Neural progenitor cell (in vitro differentiated cells): Measurements from ENCODE around the gene DBI. TPM values are rescaled to one million over a fixed set of nuclear protein-coding genes. Genes with fewer than 3 reads are reported as not detected.

Experiments used
- DNase-seq: peaks from one replicate; pipeline ENCODE4 v3.0.0-alpha.2; 2016; ENCODE audit warnings: low spot score
- H2AFZ ChIP-seq: fragments of 200-600 bp; sonication (generic); replicated peaks from 2 replicates; pipeline ENCODE4 v1.6.1; 2016; ENCODE audit warnings: antibody characterized with exemption
- H3F3A ChIP-seq: fragments of 200-600 bp; sonication (generic); 2 replicates; pipeline ENCODE4 v1.6.1; 2016; ENCODE audit warnings: antibody characterized with exemption, low read depth
- H3K27ac ChIP-seq: fragments of 200-600 bp; sonication (generic); 2 replicates; pipeline ENCODE4 v1.5.1; 2016; ENCODE audit warnings: mild to moderate bottlenecking
- H3K27me3 ChIP-seq: fragments of 200-600 bp; sonication (generic); 2 replicates; pipeline ENCODE4 v1.6.1; 2016; ENCODE audit warnings: mild to moderate bottlenecking, moderate library complexity
- H3K36me3 ChIP-seq: fragments of 200-600 bp; sonication (generic); 2 replicates; pipeline ENCODE4 v1.5.1; 2016
- H3K4me1 ChIP-seq: fragments of 200-600 bp; sonication (generic); 2 replicates; pipeline ENCODE4 v1.6.1; 2016; ENCODE audit warnings: mixed run types
- H3K4me2 ChIP-seq: fragments of 200-600 bp; sonication (generic); 2 replicates; pipeline ENCODE4 v1.6.1; 2016
- H3K4me3 ChIP-seq: fragments of 200-600 bp; sonication (generic); 2 replicates; pipeline ENCODE4 v1.5.1; 2016
- H3K79me2 ChIP-seq: fragments of 200-600 bp; sonication (generic); 2 replicates; pipeline ENCODE4 v1.6.1; 2016; ENCODE audit warnings: low read depth
- H3K9ac ChIP-seq: fragments of 200-600 bp; sonication (generic); 2 replicates; pipeline ENCODE4 v1.6.1; 2016
- H3K9me3 ChIP-seq: fragments of 200-600 bp; sonication (generic); 2 replicates; pipeline ENCODE4 v1.5.1; 2016; ENCODE audit warnings: low read depth
- H4K20me1 ChIP-seq: fragments of 200-600 bp; sonication (generic); 2 replicates; pipeline ENCODE4 v1.6.1; 2016; ENCODE audit warnings: low read depth
- H3K27ac Mint-ChIP-seq: 3 replicates; pipeline ENCODE4 v1.8.0; 2021; ENCODE audit warnings: mixed read lengths
- H3K27me3 Mint-ChIP-seq: 2 replicates; pipeline ENCODE4 v1.8.0; 2022; ENCODE audit warnings: low read depth, mild to moderate bottlenecking, inconsistent platforms, moderate library complexity, mixed read lengths; ENCODE audit not compliant: insufficient read depth
- H3K36me3 Mint-ChIP-seq: 3 replicates; pipeline ENCODE4 v1.8.0; 2021; ENCODE audit warnings: mixed read lengths
- H3K4me1 Mint-ChIP-seq: 3 replicates; pipeline ENCODE4 v1.8.0; 2021; ENCODE audit warnings: mixed read lengths
- H3K4me3 Mint-ChIP-seq: 3 replicates; pipeline ENCODE4 v1.8.0; 2021; ENCODE audit warnings: mild to moderate bottlenecking, moderate library complexity, mixed read lengths
- H3K9me3 Mint-ChIP-seq: 3 replicates; pipeline ENCODE4 v1.8.0; 2020; ENCODE audit warnings: mixed read lengths
- EZH2 ChIP-seq: fragments of 200-600 bp; sonication (generic); IDR thresholded peaks from 2 replicates; pipeline ENCODE4 v1.6.1; 2017; ENCODE audit warnings: antibody characterized with exemption, mild to moderate bottlenecking, moderate library complexity
- EZH2phosphoT487 ChIP-seq: fragments of 200-600 bp; sonication (generic); IDR thresholded peaks from 2 replicates; pipeline ENCODE4 v1.6.1; 2017; ENCODE audit warnings: antibody characterized with exemption
- total RNA-seq: library from RNA; depleted of rRNA; stranded (reverse); fragments of >200 nt; gene quantifications from 2 replicates; pipeline ENCODE4 v1.2.3, GENCODE V29; 2015; ENCODE audit warnings: low replicate concordance
- TF ChIP-seq, protein P1 (sequence below): fragments of 200-600 bp; sonication (generic); IDR thresholded peaks from 2 replicates; pipeline ENCODE4 v1.5.1; 2017; ENCODE audit warnings: antibody characterized with exemption, mild to moderate bottlenecking

The DBI gene
- total RNA-seq, 1 donor from 2014 or later, result 238 TPM

DNA sequence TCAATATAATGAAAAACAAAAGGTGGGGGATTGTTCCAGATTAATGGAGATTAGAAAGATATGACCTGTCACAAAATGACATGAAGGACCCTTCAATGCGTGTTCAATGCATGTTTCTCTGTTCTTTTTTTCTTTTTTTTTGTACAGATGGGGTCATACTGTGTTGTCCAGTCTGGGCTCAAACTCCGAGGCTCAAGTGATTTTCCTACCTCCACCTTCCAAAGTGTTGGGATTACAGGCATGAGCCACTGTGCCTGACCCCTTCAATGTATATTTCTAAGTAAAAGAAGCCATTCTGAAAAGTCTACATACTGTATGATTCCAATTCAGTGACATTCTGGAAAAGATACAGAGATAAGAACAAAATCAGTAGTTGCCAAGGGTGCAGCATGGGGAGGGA, 32.9 kb upstream of the DBI start:
- Mint-ChIP-seq H3K9me3 (no peaks in the 10 kb centered on the region), H3K4me3 (no peak overlapping the region), H3K27me3 (peaks cover 3% of the 10 kb centered on the region), H3K4me1 (no peaks in the 10 kb centered on the region), H3K27ac (no peak overlapping the region), H3K36me3 (no peaks in the 10 kb centered on the region)
- Histone ChIP-seq H4K20me1 (no peaks in the 10 kb centered on the region), H3K9ac (no peak overlapping the region), H3K4me1 (peaks cover 8% of the 10 kb centered on the region), H3K27ac (no peak overlapping the region), H2AFZ (no peak overlapping the region), H3K9me3 (no peaks in the 10 kb centered on the region), H3K4me3 (no peak overlapping the region), H3K79me2 (no peaks in the 10 kb centered on the region), H3K4me2 (no peak overlapping the region), H3F3A (no peaks in the 10 kb centered on the region), H3K36me3 (no peaks in the 10 kb centered on the region), H3K27me3 (no peaks in the 10 kb centered on the region)
- DNase-seq, result no peak
- TF ChIP-seq, protein P1, sequence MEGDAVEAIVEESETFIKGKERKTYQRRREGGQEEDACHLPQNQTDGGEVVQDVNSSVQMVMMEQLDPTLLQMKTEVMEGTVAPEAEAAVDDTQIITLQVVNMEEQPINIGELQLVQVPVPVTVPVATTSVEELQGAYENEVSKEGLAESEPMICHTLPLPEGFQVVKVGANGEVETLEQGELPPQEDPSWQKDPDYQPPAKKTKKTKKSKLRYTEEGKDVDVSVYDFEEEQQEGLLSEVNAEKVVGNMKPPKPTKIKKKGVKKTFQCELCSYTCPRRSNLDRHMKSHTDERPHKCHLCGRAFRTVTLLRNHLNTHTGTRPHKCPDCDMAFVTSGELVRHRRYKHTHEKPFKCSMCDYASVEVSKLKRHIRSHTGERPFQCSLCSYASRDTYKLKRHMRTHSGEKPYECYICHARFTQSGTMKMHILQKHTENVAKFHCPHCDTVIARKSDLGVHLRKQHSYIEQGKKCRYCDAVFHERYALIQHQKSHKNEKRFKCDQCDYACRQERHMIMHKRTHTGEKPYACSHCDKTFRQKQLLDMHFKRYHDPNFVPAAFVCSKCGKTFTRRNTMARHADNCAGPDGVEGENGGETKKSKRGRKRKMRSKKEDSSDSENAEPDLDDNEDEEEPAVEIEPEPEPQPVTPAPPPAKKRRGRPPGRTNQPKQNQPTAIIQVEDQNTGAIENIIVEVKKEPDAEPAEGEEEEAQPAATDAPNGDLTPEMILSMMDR, result no peak
- TF ChIP-seq EZH2 (no peak), EZH2phosphoT487 (no peak)

DNA sequence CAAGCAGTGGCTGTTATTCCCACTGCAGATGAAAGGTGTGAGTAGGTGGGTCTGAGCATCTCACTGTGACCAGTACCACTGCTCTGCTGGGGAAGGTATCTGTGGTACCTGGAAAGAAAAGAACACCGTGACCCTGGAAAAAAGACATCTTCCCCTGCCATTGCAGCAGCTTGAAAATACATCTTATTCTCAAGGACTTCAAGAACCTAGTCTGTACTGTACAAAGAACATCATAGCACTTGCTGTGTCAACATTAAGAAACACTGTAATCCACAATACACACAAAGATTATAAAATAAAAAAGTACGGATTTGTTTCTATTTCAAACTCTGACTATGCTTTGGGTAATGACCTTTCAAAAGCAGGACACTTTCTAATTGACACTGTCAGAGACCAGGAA, 29.0 kb upstream of the DBI start:
- Histone ChIP-seq H3K27me3 (no peaks in the 10 kb centered on the region), H3K36me3 (no peaks in the 10 kb centered on the region), H3K4me2 (no peak overlapping the region), H3K9ac (no peak overlapping the region), H3F3A (no peaks in the 10 kb centered on the region), H3K27ac (no peak overlapping the region), H3K9me3 (no peaks in the 10 kb centered on the region), H3K79me2 (no peaks in the 10 kb centered on the region), H3K4me3 (no peak overlapping the region), H2AFZ (no peak overlapping the region), H3K4me1 (peaks cover 8% of the 10 kb centered on the region), H4K20me1 (no peaks in the 10 kb centered on the region)
- H3K4me1 Mint-ChIP-seq, result no peaks in the 10 kb centered on the region
- H3K36me3 Mint-ChIP-seq, result peaks cover 2% of the 10 kb centered on the region
- DNase-seq, result no peak
- no peaks in the 10 kb centered on the region for H3K27me3 Mint-ChIP-seq
- TF ChIP-seq, protein P1, result no peak
- TF ChIP-seq EZH2 (no peak), EZH2phosphoT487 (no peak)
- no peaks in the 10 kb centered on the region for H3K9me3 Mint-ChIP-seq
- H3K27ac Mint-ChIP-seq, result no peak overlapping the region
- no peak overlapping the region for H3K4me3 Mint-ChIP-seq

DNA sequence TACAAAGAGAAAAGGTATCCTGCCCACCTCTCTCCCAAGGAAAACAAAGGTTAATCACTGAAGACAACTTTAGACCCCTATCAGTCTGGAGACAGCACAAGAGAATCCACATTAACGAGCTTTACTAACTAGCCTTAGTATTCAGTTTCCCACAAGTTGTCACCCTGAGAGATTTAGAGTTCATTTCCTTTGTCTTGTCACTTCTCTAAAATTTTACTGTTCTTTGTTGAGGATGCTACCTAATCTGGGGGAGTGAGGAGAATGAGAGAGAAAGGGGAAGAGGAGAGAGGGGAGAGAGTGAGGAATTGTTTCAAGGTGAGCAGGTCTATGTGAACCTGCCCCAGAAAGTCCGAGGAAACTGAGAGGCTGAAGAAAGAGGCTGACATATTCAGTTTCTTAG, 28.5 kb upstream of the DBI start:
- Histone ChIP-seq H2AFZ (no peak overlapping the region), H3K9me3 (no peaks in the 10 kb centered on the region), H3F3A (no peaks in the 10 kb centered on the region), H3K27ac (no peak overlapping the region), H3K27me3 (no peaks in the 10 kb centered on the region), H3K4me1 (peaks cover 8% of the 10 kb centered on the region), H4K20me1 (no peaks in the 10 kb centered on the region), H3K4me3 (no peak overlapping the region), H3K36me3 (no peaks in the 10 kb centered on the region), H3K9ac (no peak overlapping the region), H3K79me2 (no peaks in the 10 kb centered on the region), H3K4me2 (no peak overlapping the region)
- Mint-ChIP-seq H3K36me3 (peaks cover 2% of the 10 kb centered on the region), H3K27ac (no peak overlapping the region), H3K4me1 (no peaks in the 10 kb centered on the region), H3K4me3 (no peak overlapping the region), H3K9me3 (no peaks in the 10 kb centered on the region), H3K27me3 (no peaks in the 10 kb centered on the region)
- TF ChIP-seq, protein P1, result no peak
- TF ChIP-seq EZH2 (no peak), EZH2phosphoT487 (no peak)
- no peak for DNase-seq
